Stimulated activated effector memory CD8-positive, alpha-beta T cell treated with anti-CD3 and anti-CD28 coated beads, Interleukin-12 subunit alpha, Interleukin-12 subunit beta, amount 100 ng/mL, for 72 hours (primary cell): Measurements from ENCODE around the gene ASH1L.
"Not testable (repeated sequence)": the region's sequence is repeated elsewhere in the genome, so short reads cannot be mapped to it uniquely, and the experiment has no call there.

Source experiments
- ATAC-seq: fragments of 150-1000 bp; cut with Tn5 transposase; 2 replicates; pipeline ENCODE4 v1.10.0; 2021
- DNase-seq, 2 donors: peaks; one replicate each; pipeline ENCODE4 v3.0.0; 2021 to 2022; ENCODE audit warnings: low spot score in 2 of 2
- H3K27ac Mint-ChIP-seq: one replicate; pipeline ENCODE4 v1.8.0; 2022; ENCODE audit warnings: mild to moderate bottlenecking, mixed read lengths
- H3K36me3 Mint-ChIP-seq: one replicate; pipeline ENCODE4 v1.8.0; 2022; ENCODE audit warnings: mild to moderate bottlenecking, mixed read lengths
- H3K4me1 Mint-ChIP-seq: one replicate; pipeline ENCODE4 v1.8.0; 2022; ENCODE audit warnings: mixed read lengths
- H3K4me3 Mint-ChIP-seq: one replicate; pipeline ENCODE4 v1.8.0; 2022; ENCODE audit warnings: mild to moderate bottlenecking, mixed read lengths
- H3K9me3 Mint-ChIP-seq: one replicate; pipeline ENCODE4 v1.8.0; 2022; ENCODE audit warnings: mixed read lengths

ASH1L gene, protein sequence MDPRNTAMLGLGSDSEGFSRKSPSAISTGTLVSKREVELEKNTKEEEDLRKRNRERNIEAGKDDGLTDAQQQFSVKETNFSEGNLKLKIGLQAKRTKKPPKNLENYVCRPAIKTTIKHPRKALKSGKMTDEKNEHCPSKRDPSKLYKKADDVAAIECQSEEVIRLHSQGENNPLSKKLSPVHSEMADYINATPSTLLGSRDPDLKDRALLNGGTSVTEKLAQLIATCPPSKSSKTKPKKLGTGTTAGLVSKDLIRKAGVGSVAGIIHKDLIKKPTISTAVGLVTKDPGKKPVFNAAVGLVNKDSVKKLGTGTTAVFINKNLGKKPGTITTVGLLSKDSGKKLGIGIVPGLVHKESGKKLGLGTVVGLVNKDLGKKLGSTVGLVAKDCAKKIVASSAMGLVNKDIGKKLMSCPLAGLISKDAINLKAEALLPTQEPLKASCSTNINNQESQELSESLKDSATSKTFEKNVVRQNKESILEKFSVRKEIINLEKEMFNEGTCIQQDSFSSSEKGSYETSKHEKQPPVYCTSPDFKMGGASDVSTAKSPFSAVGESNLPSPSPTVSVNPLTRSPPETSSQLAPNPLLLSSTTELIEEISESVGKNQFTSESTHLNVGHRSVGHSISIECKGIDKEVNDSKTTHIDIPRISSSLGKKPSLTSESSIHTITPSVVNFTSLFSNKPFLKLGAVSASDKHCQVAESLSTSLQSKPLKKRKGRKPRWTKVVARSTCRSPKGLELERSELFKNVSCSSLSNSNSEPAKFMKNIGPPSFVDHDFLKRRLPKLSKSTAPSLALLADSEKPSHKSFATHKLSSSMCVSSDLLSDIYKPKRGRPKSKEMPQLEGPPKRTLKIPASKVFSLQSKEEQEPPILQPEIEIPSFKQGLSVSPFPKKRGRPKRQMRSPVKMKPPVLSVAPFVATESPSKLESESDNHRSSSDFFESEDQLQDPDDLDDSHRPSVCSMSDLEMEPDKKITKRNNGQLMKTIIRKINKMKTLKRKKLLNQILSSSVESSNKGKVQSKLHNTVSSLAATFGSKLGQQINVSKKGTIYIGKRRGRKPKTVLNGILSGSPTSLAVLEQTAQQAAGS (N-terminal part only)

DNA sequence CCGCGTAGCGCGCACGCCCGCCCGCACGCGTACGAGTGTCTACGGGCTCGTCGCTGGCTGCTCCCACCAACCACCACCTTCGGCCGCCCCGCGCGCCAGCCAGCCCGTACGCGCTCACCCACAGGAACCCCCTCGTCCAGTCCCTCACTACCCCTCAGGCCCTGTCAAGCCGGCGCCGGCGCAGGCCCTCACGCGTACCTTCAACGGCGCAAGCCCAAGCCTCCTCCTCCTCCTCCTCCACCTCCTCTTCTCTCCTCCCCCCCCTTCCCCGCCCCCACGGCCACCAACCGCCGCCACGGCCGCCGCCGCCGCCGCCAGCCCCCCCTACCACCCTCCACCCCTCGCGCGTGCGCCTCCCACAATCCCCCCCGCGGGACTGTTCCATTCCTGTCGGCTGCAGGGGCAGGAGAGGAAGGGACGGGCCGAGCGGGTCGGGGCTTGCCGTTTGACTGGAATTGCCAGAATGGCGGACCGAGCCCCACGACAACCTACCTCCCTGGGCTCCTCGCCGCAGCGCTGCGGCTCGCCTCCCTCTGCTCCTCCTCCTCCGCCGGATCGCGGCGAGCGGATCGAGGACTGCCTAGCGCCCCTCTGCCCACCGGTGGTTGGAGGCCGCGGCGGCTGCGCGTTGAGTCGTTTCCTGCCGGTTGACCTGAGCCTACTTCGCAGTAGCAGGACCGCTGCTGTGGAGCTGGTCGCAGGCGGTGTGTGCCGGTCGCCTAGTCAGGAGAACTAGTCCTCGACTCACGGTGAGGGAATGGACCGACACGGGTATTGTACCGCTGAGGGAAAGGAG is at the start of gene ASH1L:
ASH1L (minus strand) TSS at position 223 of the 796 bp plus-strand sequence. CDS start 41,284 bp downstream, outside the sequence.
- peak within 1 kb of the TSS; percentile 97 for H3K27ac Mint-ChIP-seq
- ATAC-seq: peak; percentile 88
- no peaks in the 10 kb centered on the region for H3K9me3 Mint-ChIP-seq
- peak; percentile 87 to 97 for DNase-seq
- peaks cover 60% of the 10 kb centered on the region for H3K36me3 Mint-ChIP-seq
- peak within 1 kb of the TSS; percentile 97 for H3K4me3 Mint-ChIP-seq
- peaks cover 30% of the 10 kb centered on the region for H3K4me1 Mint-ChIP-seq

DNA sequence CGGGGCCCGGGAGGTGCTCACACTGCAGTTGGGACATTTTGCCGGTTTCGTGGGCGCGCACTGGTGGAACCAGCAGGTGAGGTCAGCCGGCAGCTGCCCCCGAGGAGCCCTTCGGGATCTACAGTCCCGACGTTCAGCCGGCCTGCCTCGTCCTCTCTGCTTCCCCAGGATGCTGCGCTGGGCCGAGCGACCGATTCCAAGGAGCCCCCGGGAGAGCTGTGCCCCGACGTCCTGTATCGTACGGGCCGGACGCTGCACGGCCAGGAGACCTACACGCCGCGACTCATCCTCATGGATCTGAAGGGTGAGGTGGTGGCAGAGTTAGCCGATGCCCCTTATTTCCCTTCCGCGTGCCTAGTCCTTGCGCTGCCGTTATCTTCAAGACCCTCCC is 47.6 kb upstream of the ASH1L start:
- peak overlapping the region; percentile 95 for H3K27ac Mint-ChIP-seq
- H3K36me3 Mint-ChIP-seq: peaks cover 16% of the 10 kb centered on the region
- H3K9me3 Mint-ChIP-seq, DNase-seq: not testable (repeated sequence)
- peak; percentile 43 for ATAC-seq
- peaks cover 16% of the 10 kb centered on the region for H3K4me1 Mint-ChIP-seq
- H3K4me3 Mint-ChIP-seq: peak overlapping the region; percentile 89

DNA sequence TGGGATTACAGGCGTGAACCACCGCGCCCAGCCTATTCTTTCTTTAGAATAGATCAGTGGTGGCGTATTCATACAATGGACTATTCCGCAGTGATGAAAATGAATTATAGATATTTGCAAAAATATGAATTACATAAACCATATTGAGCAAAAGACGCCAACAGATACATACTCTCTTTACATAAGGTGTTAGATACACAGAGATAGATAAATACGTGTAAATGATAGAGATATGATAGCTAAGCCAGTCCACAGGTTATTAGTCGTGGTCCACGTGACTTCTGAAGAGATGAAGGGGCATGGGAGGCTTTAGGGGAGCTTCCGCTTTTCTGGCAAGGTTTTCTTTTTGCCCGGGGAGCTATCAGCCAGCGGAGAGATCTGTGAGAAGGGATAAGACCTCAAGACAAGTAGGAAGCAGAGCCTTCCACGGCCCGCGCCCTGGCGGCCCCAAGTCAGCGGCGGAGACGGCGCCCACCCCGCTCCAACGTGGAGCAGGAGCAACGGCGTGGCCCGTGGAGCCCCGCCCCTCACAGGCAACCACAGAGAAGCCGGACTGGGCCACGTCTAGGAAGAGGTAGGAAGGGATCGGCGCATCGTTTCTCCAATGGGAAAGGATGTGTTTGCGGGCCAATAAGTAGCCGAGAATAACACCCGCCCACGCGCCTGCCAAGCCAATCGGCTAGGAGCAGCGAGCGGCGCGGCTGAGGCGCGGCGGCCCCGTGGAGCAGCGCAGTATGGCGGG is 47.1 kb upstream of the ASH1L start, which contains the start of gene MSTO1:
MSTO1 (plus strand) TSS at position 704 of the 742 bp plus-strand sequence; CDS start at position 735, 31 bp downstream.
- peak; percentile 97 for ATAC-seq
- peaks cover 13% of the 10 kb centered on the region for H3K36me3 Mint-ChIP-seq
- peak; percentile 84 to 97 for DNase-seq
- peaks cover 16% of the 10 kb centered on the region for H3K4me1 Mint-ChIP-seq
- H3K27ac Mint-ChIP-seq: peak within 1 kb of the TSS; percentile 95
- H3K4me3 Mint-ChIP-seq: peak within 1 kb of the TSS; percentile 89
- no peaks in the 10 kb centered on the region for H3K9me3 Mint-ChIP-seq

DNA sequence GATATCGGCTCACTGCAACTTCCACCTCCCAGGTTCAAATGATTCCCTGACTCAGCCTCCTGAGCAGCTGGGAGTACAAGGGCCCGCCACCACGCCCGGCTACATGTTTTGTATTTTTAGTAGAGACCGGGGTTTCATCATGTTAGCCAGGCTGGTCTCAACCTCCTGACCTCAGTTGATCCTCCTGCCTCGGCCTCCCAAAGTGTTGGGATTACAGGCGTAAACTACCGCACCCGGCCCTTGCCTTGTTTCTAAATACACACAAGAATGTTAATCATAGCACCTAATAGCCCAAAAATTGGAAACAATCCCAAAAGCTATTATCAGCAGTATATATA is 46.3 kb upstream of the ASH1L start:
- peak overlapping the region; percentile 89 for H3K4me3 Mint-ChIP-seq
- H3K27ac Mint-ChIP-seq: no peak overlapping the region
- peaks cover 11% of the 10 kb centered on the region for H3K36me3 Mint-ChIP-seq
- ATAC-seq (no peak), DNase-seq (no peak)
- H3K9me3 Mint-ChIP-seq: no peaks in the 10 kb centered on the region
- peaks cover 16% of the 10 kb centered on the region for H3K4me1 Mint-ChIP-seq

DNA sequence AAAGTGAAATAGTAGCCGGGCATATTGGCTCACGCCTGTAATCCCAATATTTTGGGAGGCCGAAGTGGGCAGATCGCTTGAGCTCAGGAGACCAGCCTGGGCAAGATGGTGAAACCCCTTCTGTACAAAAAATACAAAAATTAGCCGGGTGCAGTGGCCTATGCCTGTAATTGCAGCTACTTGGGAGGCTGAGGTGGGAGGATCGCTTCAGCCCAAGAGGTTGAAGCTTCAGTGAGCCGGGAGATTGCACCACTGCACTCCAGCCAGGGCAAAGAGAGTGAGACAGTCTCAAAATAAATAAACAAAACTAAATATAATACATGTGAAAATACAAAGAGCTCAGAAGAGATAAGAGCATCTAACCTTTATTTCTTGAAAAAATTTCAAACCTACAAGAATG is 45.1 kb upstream of the ASH1L start:
- peaks cover 3% of the 10 kb centered on the region for H3K36me3 Mint-ChIP-seq
- H3K4me3 Mint-ChIP-seq: no peak overlapping the region
- peaks cover 14% of the 10 kb centered on the region for H3K4me1 Mint-ChIP-seq
- no peaks in the 10 kb centered on the region for H3K9me3 Mint-ChIP-seq
- no peak for ATAC-seq
- no peak overlapping the region for H3K27ac Mint-ChIP-seq
- no peak for DNase-seq

DNA sequence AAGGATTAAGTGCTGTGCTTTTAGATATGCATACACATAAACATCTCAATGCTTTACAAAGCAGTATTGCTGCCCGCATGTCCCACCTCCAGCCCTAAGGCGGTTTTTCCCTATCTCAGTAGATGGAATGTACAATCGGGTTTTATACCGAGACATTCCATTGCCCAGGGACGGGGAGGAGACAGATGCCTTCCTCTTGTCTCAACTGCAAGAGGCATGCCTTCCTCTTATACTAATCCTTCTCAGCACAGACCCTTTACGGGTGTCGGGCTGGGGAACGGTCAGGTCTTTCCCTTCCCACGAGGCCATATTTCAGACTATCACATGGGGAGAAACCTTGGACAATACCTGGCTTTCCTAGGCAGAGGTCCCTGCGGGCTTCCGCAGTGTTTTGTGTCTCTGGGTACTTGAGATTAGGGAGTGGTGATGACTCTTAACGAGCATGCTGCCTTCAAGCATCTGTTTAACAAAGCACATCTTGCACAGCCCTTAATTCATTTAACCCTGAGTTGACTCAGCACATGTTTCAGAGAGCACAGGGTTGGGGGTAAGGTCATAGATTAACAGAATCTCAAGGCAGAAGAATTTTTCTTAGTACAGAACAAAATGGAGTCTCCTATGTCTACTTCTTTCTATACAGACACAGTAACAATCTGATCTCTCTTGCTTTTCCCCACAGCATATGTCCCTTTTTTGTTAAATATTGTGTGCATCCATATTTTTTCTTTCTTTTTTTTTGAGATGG is 37.4 kb upstream of the ASH1L start:
- H3K36me3 Mint-ChIP-seq, H3K27ac Mint-ChIP-seq, DNase-seq, H3K4me1 Mint-ChIP-seq, ATAC-seq, H3K9me3 Mint-ChIP-seq, H3K4me3 Mint-ChIP-seq: not testable (repeated sequence)

DNA sequence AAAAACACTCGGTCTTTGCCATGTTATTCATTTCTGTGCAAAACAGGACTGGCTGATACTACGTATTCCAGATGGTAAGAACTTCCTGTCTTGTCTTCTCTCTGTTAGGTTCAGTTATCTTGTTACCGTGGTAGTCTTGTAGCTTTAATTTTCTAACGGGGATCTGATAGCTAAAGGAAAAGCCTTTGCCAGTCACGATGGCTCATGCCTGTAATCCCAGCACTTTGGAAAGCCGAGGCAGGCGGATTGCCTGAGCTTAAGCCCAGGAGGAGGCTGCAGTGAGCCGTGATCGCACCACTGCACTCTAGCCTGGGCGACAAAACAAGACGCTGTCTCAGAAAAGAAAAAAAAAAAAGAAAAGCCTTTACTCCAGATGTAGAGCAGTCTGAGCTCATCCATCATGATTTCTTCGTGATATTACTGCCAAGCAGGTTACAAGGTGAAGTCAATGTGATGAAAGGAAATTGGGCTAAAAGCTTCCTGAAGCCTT is 36.3 kb upstream of the ASH1L start:
- no peak for DNase-seq
- no peaks in the 10 kb centered on the region for H3K36me3 Mint-ChIP-seq
- no peak overlapping the region for H3K27ac Mint-ChIP-seq
- H3K9me3 Mint-ChIP-seq: no peaks in the 10 kb centered on the region
- no peaks in the 10 kb centered on the region for H3K4me1 Mint-ChIP-seq
- ATAC-seq: no peak
- H3K4me3 Mint-ChIP-seq: peak overlapping the region; percentile 41

DNA sequence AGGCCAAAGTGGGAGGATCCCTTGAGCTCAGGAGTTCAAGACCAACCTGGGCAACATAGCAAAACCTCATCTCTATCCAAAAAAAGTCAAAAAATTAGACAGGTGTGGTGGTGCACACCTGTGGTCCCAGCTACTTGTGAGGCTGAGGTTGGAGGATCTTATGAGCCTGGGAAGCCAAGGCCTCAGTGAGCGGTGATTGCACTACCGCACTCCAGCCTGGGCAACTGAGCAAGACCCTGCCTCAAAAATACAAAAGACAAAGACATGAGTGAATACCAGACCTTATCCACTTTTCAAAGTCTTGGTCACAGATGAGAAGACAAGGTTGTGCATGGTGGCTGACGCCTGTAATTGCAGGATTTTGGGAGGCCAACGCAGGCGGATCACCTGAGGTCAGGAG is 34.3 kb upstream of the ASH1L start:
- Mint-ChIP-seq H3K36me3 (no peaks in the 10 kb centered on the region), H3K9me3 (no peaks in the 10 kb centered on the region), H3K4me3 (no peak overlapping the region), H3K27ac (no peak overlapping the region), H3K4me1 (no peaks in the 10 kb centered on the region)
- no peak for ATAC-seq
- DNase-seq: no peak

DNA sequence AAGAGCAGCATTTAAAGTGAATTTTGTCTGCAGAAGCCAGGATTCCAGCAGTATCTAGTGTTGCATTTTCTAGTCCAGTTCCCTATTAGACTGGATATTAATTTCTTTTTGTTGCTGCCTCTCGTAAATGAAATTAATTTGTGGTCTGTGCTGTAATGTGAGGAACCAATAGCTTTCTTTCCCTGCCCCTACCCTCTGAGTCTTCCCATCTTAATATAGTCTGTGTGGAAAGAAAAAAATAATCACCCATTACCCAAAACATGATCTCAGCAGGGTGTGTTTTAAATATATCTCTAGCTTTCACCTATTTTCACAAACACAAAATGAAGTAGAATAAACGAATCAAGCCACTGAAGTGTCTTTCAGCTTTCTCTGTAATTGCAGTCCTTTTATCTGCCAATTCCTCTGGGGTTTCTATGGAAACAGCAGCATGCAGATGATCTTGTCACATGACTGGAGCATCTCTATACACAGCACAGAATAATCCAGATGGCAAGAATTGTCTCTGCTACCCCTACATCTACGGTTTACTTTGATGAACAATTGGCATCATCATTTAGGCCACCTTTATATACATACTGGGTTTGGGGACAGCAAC is 33.4 kb upstream of the ASH1L start:
- not testable (repeated sequence) for H3K36me3 Mint-ChIP-seq, H3K9me3 Mint-ChIP-seq, H3K27ac Mint-ChIP-seq, ATAC-seq, H3K4me1 Mint-ChIP-seq, H3K4me3 Mint-ChIP-seq, DNase-seq

DNA sequence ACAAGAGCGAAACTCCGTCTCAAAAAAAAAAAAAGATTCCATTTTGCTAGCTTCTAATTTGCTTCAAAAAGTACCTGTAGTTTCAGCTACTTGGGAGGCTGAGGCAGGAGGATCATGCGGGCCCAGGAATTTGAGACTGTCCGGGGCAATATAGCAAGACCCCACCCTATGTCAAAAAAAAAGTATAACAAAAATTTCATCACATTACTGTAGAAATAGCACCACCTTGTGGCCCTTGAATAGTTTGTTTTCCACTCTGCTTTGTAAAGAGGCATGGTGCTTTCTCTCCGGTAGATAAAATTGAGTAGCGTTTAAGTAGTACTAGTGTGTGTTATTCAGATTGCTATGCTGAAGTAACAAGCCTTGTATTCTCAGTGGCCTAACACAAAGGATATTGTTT is 29.2 kb upstream of the ASH1L start:
- H3K4me3 Mint-ChIP-seq: no peak overlapping the region
- DNase-seq (no peak), ATAC-seq (peak; percentile 61)
- no peaks in the 10 kb centered on the region for H3K36me3 Mint-ChIP-seq
- H3K9me3 Mint-ChIP-seq: no peaks in the 10 kb centered on the region
- H3K4me1 Mint-ChIP-seq: no peaks in the 10 kb centered on the region
- H3K27ac Mint-ChIP-seq: no peak overlapping the region

DNA sequence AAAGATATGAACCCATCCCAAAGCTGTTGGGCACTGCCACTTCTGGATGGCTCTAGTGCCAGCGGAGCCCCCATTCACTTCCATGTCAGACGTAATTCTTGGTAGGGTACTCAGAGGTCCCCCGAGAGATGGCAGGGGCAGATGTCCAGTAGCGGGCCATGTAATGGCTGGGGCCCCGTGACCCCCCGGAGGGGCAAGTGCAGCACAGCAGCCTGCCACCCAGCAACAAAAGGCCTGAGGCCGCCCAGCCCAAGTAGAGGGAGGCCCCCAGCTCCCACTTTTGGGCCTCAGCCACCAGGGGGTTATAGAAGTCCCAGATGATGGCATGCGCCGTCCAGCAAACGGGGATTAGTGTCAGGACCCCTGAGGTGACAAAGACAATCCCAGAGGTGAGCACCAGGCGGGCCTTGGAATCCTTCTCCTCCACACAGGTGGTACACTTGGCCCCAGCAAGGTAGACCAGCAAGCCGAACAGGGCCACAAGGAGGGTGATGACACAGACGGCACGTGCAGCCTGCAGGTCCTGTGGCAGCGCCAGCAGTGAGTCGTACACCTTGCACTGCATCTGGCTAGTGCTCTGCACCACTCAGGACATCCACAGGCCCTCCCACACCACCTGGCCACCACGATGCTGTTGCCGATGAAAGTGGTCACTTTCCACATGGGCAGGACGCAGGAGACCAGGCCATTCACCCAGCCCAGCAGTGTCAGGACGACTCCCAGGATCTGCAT is 28.1 kb upstream of the ASH1L start:
- H3K27ac Mint-ChIP-seq, H3K4me1 Mint-ChIP-seq, H3K9me3 Mint-ChIP-seq, DNase-seq, H3K36me3 Mint-ChIP-seq, H3K4me3 Mint-ChIP-seq, ATAC-seq: not testable (repeated sequence)

DNA sequence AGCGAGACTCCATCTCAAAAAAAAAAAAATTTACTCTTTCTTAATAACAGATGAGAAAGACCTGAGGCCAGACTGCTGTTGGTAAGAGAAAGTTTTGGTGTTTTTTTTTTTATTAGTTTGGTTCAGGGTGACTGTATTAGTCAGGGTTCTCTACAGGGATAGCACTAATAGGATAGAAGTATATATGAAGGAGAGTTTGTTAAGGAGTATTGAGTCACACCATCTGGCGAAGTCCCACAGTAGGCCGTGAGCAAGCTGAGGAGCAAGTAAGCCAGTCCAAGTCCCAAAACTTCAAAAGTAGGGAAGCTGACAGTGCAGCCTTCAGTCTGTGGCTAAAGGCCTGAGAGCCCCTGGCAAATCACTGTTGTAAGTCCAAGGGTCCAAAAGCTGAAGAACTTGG is 26.7 kb upstream of the ASH1L start:
- DNase-seq, ATAC-seq, H3K4me1 Mint-ChIP-seq, H3K36me3 Mint-ChIP-seq, H3K4me3 Mint-ChIP-seq, H3K27ac Mint-ChIP-seq, H3K9me3 Mint-ChIP-seq: not testable (repeated sequence)

DNA sequence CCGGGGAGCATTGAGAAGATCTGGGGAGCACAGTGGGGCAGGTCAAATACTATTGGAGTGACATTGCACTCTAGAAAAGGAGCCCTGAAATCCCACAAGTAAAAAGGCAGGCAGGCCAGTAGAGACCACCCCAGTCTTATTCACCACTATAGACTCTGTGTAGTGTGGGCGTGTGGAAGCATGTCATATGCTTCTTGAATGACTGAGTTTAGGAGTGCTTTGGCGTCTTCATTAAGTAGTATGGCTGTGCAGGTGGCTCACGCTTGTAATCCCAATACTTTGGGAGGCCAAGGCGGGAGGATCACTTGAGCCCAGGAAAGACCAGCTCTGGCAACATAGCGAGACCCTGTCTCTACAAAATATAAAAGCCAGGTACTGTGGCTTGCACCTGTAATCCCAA is 21.2 kb upstream of the ASH1L start:
- not testable (repeated sequence) for H3K4me1 Mint-ChIP-seq, H3K9me3 Mint-ChIP-seq, DNase-seq, H3K4me3 Mint-ChIP-seq, H3K36me3 Mint-ChIP-seq, H3K27ac Mint-ChIP-seq
- ATAC-seq: peak; percentile 56
